COR-L47 (cell line): ENCODE results near the gene ANKS1B.
A peak's percentile ranks its signal among the peaks of the same experiment; 100 is the strongest.

Experiments
- DNase-seq: peaks from one replicate; lab custom pipeline; 2025; lab: John Stamatoyannopoulos, UW

The ANKS1B gene

DNA sequence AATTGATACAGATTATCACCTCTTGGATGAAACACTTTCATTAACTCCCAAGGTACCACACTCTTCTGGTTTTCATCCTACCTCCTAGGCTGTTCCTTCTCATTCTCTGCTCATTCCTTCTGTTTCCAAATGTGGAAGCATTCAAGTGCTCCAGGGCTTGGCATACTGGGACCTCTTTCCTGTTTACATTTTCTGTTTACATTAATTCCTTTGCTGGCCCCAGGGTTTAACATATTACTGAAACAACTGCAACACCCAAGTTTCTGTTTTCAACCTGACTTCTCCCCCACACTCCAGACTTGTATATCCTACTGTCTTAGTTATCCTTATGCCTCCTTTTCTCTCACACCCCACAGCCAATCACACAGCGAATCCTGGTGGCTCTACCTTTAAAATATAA is 723.5 kb downstream of the ANKS1B start:
- no peak for DNase-seq

DNA sequence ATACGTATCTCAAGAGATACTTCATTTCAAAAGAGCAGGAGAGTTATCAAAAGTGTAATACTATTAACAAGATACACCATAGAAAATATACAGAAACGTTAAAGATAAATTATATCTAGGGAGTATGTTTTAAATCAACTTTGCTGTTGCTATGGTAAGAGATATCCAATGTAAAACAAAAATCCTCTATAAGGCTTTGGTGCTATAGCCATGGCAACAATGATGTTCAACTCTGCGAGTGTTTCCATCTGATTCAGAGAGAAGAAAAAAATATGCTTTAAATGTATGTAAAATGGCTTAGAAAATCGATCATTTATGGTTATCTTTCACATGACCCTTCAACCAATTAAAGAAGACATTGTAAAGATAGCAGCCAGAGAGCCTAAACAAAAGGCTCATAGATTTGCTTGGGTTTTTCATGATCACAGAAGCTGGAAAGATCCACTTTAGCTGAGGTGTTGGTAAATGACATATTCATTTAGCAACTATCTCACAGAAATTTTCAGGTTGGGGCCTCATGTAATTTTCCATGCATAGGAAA is 724.2 kb downstream of the ANKS1B start:
- DNase-seq, result no peak

DNA sequence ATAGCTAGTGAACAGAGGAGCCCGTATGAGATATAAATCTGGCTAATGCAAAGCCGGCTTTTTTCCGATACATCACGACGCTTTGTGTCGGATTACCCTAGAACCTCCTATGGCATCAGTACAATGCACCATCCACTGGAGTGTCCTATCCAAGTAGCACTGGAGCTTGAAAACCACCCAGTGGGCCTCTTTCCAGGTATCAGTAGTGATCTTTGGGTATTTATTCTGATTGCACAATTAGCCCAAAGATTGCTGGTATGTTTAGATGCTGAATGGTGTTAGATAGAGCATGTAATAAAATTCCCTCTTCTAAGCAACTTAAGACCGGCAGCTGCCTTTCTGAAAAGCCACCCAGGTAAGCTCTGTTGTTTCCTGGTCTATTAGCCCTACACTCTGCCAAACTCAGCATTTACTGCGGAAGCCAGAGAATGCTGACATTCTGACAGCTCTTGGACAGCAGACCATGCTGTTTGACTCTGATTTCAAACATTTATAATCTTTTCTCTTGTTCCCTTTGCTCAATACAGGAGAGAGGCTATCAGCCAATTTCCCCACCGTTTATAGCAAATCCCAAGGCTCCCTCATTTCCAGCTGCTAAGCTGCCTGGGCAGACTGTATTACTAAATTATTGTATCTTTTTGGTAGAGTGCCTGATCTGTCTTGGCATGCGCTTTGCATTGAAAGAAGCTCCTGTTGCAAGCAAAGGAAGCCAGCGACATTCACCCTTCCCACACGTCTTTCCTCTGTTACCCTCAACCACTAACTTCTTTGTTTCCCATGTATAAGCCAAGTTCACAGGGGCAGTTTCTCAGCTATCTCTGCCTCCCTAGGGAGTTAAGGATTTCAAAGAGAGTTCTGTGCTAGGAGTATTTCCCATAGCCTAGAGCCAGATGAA is 725.4 kb downstream of the ANKS1B start:
- DNase-seq, result no peak

DNA sequence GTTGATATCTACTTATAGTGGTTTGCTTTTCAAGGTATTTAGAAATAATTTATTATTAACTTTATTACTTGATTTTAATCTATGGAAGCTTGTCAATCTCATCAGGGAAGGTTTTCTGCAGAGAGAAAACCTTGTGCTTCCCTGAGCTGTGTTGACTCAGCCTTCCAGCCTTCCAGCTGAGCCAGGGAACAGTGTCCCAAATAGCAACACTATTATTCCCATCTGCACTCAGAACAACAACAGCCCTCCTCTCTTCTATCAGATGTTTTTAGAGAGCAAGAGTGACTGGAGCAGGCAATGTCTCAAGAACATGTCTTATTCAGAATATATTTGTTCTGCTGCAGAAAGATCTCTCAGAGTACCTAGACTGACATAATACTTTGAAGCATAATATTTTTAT is 727.1 kb downstream of the ANKS1B start:
- no peak for DNase-seq

DNA sequence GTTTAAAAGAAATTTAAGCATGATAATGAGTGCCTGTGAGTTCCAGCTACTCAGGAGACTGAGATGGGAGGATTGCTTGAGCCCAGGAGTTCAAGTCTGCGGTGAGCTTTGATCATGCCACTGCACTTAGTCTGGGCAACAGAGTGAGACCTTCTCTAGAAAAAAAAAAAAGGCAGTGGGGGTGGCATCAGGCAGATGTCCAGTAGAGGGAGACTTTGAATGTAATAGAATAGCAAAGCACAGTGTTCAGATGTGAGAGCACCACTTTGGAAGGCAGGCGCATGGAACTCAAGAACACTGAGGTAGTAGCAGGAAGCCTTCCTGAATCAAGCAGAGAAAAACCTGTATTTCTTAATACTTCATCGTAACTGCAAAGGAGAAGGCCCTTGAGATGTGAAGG is 731.7 kb downstream of the ANKS1B start:
- peak; percentile 25 for DNase-seq

DNA sequence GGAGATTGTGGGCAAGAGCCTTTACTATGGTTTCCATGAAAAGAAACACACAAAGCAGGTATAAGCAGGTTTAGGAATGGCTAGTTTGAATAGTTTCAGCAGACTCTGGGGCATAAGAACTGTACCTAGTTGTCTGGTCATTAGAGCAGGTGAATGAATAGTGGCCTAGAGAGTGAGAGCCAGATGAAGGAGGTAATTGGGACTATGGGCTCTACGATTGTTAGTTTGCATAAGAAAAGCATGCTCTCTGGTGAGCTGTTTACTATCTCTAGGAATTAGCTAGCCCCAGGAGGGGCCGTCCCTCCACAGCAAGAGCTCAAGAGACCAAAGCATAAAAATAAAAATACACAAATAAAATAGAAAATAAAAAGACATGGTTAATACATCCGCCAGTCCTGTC is 734.6 kb downstream of the ANKS1B start:
- DNase-seq, result no peak

DNA sequence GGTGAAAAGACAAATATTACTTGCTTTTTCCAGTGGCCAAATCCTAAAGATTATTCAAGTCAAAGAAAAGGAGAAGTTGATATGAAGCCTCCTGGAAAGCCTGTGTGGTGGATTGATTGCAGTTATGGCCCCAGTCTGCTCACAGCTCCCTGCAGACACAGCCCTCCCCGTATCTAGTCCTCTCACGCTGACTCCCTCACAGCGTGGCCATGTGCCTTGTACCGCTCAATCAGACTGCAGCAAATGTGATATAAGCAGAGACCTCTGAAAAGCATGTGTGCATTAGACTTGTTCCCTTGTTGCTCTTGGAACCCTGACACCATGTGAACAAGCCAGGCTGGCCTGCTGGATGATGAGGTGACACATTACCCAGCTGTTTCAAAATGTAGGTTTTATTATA is 735.2 kb downstream of the ANKS1B start:
- DNase-seq, result no peak

DNA sequence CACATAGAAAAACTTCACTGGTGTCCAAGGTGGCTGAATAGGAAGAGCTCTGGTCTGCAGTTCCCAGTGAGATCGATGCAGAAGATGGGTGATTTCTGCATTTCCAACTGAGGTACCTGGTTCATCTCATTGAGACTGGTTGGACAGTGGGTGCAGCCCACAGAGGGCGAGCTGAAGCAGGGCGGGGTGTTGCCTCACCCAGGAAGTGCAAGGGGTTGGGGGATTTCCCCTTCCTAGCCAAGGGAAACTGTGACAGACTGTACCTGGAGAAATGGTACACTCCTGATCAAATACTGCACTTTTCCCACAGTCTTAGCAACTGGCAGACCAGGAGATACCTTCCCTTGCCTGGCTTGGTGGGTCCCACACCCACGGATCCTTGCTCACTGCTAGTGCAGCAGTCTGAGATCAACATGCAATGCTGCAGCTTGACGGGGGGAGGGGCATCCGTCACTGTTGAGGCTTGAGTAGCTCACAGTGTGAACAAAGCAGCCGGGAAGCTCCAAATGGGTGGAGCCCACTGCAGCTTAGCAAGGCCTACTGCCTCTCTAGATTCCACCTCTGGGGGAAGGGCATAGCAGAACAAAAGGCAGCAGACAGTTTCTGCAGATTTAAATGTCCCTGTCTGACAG is 746.7 kb downstream of the ANKS1B start:
- peak; percentile 6 for DNase-seq

DNA sequence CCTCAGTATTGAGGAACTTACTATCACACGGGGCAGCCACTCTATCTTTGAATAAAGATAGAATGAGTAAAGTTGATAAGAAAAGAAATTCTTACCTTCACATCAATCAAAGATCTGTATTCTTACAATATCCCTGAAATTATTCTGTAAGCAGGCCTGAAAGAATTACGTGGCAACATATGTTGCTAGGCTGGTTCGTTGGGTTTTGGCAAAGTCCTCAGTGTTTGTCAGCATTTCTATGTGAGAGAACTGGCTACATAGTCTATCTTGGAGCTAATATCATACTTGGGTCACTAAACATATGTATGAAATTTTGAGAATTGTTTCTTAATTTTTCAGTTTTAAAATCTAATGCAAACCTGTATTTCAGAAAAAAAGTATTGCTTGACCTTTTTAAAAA is 749.4 kb downstream of the ANKS1B start:
- no peak for DNase-seq

DNA sequence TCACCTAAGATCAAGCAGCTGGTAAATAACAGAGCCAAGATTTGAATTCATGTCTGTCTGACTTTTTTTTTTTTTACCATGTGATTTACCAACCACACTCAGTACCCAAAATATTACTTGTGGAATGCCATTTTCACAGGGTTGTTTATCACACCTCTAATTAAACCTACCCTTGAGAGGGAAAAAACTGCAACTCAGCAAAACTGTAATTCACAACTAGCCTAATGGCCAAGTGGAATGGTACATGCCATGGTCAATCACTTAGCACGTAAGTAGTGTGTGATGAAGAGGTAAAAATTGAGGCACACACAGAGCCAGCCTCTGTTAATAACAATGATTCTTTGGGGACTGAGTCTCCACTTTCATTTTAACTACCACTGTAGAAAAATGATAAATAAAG is 750.0 kb downstream of the ANKS1B start:
- no peak for DNase-seq

DNA sequence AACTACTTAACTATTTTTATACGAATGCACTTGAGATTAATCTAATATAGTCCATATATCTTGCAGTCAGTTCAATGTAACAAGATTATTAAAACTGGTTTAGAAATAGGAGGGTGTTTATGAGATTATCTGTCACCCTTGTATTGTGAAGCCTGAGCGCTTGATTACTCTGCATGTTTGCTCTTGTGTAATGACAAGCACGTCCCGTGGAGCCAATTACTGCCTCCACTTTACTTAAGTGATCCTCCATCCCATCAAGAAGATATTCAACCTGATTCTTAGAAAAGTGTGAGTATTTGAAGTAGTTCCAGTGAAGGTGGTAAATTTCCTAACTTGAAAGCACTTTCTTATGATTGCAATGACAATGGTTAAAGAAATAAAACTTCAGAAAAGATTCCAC is 752.4 kb downstream of the ANKS1B start:
- peak; percentile 79 for DNase-seq

DNA sequence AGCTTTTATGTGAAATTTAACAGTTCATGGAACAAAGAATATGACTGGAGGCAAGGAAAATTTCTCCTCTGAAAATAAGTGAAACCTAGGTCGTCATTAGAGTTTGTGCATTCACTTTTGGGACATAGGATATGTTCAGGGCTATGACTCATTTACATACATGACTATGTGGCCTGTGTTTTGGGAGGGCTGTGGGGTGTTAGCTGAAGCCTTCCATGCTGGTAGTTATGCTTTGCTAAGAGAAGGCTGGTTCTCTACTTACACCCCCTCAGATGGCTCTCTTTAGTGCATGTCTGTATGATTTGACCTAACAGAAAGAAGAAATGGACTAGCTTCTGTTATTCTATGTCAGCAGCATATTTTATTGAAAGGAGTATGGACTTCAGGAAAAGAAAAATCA is 753.7 kb downstream of the ANKS1B start:
- DNase-seq, result no peak

DNA sequence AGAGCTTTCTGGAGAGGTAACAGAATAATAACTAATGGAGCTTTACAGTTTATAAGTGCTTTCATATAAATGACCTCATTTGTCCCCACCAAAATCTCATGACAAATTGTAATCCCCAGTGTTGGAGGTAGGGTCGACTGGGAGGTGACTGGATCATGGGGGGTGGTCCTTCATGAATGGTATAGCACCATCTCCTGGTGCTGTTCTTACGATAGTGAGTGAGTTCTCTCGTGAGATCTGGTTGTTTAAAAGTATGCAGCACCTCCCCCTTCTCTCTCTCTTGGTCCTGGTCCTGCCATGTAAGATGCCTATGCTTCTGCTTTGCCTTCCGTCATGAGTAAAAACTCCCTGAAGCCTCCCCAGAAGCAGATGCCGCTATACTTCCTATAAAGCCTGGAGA is 760.5 kb downstream of the ANKS1B start:
- no peak for DNase-seq

DNA sequence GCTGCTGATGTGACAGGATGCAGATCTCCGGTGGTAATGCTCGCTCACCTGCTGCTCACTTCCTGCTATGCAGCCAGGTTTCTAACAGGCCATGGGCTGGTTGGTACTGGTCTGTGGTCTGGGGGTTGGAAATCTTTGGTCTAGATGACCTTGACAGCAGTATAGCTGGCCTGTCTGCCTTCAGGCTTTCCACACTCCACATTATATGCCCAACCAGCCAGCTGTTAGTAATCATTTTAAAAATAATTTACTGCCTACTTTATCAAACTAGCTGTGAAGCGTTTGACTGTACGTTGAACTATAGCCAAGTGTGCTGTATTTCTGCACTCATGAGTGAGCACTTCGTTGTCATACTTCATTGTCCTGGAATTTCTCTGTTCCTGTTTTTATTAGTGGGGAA is 761.2 kb downstream of the ANKS1B start:
- DNase-seq, result no peak

DNA sequence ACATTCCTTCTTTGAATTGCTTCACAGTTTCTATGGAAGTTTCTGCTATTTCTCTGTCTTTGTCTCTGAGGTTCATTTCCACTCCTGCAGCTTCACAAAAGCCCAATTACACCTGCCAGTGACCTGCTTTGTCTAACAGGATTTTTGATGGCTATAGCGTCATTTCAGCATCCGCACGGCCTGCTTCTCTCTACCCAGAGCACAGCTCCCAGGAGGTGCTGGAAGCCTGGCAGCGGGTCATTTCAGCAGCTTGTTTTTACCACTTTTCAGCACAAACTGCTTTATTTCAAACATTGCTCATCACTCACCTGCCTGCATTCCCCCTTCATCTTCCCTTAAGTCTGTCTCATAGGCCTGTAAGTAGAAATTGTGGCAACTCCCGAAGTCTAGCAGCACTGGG is 771.7 kb downstream of the ANKS1B start:
- no peak for DNase-seq

DNA sequence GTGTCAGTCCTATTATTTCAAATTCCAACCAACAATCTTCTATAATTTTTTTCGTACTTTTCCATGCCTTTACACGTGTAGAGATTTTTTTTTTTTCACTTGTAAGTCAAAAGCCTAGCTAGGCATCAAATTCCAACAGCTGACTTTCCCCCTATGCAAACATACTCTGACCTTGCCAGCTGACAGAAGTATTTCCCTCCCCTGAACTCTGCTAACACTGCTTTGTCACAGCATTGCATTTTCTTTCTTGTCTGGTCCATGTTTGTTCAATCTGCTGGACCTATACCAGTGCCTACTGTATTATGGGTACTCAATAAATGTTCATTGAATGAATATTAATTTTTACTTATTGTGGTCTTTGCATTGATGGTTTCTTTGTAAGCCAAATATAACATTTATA is 772.5 kb downstream of the ANKS1B start:
- no peak for DNase-seq

DNA sequence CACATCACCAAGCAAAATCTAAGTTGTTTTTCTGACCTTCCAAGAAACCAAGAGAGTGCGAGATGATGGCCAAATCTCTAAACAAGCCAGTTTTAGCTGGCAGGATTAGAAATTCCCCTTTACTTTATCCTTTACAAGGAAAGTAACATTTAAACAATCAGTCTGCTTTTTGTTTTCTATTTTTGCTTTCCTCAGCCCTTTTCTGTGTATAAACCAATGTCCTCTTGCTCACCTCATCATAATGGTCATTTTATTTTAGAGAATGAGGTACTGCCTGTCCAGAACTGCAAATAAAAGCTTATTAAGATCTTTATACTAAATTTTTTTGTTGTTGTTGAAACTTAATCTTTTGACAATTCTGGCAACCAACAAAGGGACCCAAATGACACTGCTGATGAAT is 779.6 kb downstream of the ANKS1B start:
- no peak for DNase-seq

DNA sequence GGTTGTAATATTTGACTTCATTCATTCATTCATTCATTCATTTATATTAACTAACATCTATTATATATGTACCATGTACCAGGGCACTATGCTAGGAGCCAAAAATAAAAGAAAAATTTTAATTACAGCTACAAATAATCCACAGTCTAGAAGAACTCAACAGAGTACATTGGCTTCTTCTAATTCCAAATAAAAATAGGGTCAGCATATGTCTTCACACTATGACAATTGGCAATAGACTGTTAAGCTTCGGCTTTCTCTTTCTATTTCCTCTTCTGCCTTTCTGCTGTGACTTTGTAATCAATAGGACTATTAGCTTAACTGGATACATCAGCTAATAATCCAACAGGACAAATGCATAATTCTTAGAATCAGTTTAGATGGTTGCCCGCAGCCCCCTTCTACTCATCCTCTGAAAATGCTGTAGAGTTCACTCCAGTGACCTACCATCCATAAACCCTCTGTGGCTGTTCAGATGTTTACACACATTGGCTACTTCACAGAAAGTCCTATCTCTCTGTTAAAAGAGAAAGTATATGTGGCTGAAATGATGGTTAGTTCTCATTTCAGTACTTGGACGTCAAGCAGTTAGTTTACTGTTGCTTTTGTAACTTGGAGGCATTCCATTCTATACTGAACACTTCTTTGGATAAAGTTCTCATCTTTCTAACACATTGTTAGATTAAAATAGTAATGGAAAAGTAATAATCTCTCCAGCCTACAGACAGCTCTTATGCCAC is 782.7 kb downstream of the ANKS1B start:
- no peak for DNase-seq

DNA sequence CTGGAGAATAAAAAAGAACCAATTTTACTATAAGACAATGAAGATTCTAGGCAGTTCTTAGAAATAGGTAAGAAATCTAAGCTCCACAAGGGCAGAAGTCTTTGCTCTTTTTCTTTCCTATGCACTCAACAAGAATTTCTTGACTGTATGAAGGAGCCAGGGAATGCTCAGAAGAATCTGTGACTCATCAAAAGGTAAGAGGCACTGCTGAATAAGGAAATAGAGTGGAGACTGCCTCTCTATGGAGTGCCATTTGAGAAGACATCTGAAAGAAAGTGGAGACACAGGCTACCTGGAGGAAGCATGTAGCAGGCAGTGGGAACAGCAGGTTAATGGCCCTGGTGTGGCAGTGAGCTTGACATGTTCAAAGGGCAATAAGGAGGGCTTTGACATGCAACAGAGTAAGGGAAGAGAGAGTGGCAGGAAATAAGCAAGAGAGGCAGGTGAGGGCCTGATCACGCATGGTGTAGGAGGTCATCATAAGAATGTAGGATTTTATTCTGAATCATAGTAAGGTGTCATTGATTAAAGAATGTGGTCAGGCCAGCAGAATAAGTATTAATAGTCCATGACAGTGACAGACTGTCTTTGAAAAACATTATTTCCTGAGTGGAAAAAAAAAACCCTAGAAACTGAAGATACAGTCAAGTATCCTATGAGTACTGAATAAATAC is 783.9 kb downstream of the ANKS1B start:
- no peak for DNase-seq

DNA sequence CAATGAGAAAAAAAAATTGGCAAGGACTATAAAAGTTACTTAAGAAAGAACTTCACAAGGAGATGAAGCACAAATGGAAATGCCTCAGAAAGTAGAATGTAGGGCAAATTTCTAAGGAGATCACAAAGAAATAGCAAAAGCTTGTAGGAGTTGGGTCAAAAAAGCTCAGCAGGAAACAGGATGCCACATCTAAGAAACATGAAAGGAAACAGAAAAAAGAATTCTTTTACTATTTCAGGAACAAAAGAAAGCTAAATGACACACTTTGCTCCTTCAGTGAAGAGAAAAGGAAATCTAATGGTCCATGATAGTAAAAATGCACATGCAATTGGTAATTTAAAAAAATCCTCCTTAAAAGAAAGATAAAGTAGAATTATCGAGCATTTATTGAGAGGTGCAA is 789.3 kb downstream of the ANKS1B start:
- DNase-seq, result no peak

DNA sequence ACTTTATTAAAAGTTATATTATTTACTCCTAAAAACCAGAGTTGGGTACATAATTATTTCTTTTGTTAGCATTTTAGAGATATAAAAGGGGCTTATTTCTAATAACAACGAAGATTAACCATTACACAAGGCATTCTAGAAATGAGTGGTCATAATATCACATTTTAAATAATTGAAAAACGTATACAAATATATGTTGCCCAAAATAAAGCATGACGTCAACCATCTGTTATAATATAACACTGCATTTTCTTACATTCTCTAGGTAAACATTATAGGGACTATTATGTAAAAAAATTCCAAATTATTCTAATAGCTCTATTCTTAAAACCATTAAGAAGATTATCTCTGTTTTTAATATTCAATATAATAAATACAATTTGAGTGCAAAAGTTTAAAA is 792.2 kb downstream of the ANKS1B start:
- no peak for DNase-seq

DNA sequence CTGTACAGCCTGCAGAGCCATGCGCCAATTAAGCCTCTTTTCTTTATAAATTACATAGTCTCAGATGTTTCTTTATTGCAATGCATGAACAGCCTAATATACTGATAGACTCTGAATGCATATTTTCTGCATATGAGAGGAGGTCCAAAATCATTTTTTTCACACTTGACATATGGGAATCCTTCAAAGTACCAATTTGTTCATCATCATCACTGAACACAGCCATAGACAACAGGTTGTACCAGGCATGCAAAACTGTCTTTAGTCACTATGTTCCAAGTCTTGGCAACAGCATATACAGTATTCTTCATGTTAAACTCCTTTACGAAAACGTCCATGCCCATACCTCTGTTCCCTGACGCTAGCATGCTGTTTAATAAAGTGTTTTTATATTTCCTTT is 807.9 kb downstream of the ANKS1B start:
- DNase-seq, result no peak
